ENCODE results near the gene RIT1. TPM values are rescaled to one million over a fixed set of nuclear protein-coding genes. Genes with fewer than 3 reads are reported as not detected.
"Not testable (repeated sequence)": the region's sequence is repeated elsewhere in the genome, so short reads cannot be mapped to it uniquely, and the experiment has no call there.

The RIT1 gene
- total RNA-seq, 1 donor = 45.8 TPM

- DNase-seq (ENCODE audit: low read depth in 2 of 3, low spot score in 2 of 3) = peak; percentile 91 to 100 (median 98)
Measured at GRCh38 chr1:155934097-155934935, 23.2 kb upstream of the RIT1 start, which contains the start of gene KHDC4. TSS of gene KHDC4 (minus strand) at chr1:155934413. CDS start at chr1:155934373, 40 bp downstream.

- no peak for DNase-seq (ENCODE audit: low read depth in 2 of 3, low spot score in 2 of 3)
Measured at GRCh38 chr1:155933591-155934096, 22.5 kb upstream of the RIT1 start.

DNA sequence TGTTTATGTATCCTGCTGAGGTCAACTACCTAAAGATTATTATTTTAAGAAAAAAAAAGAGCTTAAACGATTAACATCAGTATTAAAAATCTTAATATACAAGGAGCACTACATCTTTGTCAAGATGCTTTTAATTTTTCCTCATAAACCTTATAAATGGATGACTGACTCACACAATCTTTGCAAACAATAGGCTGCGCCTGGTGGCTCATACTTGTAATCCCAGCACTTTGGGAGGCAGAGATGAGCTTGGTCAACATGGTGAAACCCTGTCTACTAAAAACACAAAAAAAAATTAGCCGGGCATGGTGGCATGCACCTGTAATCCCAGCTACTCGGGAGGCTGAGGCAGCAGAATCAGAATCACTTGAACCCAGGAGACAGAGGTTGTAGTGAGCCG lies 21.3 kb upstream of the RIT1 start:
- no peak for DNase-seq (ENCODE audit: low read depth in 2 of 3, low spot score in 2 of 3)

DNA sequence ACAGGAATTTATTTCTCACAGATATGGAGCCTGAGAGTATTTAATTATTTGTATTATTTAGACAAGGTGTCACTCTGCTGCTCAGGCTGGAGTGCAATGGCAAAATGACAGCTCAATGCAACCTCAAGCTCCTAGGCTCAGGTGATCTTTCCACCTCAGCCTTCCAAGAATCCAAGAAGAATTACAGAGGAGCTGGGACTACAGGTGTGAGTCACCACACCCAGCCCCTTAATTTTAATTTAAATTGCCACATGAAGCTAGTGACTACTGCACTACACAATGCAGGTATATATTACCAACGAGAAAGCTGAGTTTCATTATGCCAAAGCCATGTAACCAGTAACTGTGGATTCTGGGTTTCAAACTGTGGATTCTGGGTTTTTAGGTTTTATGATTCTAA lies 20.9 kb upstream of the RIT1 start:
- no peak for DNase-seq (ENCODE audit: low read depth in 2 of 3, low spot score in 2 of 3)

GRCh38 chr1:155931332-155932038 lies 20.3 kb upstream of the RIT1 start:
- DNase-seq (ENCODE audit: low read depth in 2 of 3, low spot score in 2 of 3) = no peak

DNA sequence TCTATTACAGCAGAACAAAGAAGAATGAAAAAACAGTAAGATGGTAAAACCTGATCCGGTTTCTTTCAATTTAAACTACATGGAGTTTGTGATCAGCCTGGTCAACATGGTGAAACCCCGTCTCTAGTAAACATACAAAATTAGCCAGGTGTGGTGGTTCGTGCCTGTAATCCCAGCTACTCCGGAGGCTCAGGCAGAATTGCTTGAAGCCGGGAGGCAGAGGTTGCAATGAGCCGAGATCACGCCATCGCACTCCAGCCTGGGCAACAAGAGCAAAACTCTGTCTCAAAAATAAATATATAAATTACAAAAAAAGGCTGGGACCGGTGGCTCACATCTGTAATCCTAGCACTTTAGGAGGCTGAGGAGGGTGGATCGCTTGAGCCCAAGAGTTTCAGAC lies 19.6 kb upstream of the RIT1 start:
- not testable (repeated sequence) for DNase-seq (ENCODE audit: low read depth in 2 of 3, low spot score in 2 of 3)

DNA sequence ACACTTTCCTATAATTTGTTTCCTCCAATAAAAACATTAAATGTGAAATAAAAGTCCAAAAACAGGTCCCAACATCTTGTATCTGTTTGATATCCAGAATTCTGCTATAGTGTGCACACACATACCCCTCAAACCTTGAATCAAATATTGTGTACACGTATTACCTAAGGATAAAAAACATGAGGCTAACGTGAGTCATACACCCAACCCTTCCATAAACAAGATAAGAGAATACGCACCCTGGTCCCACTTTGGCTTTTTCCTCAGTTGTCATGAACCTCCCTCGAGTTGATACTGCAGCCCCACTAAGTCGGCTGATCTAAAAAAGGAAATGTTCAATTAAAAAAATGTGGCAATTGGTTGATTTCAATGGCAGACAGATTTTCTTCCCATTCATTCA lies 17.9 kb upstream of the RIT1 start:
- DNase-seq (ENCODE audit: low read depth in 2 of 3, low spot score in 2 of 3) = no peak

DNA sequence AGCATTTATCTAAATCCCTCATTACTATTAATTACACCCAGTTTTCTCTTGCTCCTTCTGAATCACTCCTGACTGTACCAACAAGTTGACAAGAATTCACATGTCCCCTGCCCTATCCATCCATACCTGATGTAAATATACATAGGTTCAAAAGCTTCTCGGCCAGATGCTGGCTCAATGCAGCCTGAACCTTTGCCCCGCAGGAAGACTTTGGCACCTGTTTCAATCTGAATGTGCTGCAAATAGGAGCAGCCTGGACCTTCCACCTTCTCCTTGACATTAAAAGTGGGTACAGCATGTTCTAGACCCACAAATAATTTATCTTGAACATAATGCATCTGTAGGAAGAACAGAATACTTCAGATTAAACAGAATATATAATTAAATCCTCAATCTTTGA lies 14.4 kb upstream of the RIT1 start:
- no peak for DNase-seq (ENCODE audit: low read depth in 2 of 3, low spot score in 2 of 3)

DNA sequence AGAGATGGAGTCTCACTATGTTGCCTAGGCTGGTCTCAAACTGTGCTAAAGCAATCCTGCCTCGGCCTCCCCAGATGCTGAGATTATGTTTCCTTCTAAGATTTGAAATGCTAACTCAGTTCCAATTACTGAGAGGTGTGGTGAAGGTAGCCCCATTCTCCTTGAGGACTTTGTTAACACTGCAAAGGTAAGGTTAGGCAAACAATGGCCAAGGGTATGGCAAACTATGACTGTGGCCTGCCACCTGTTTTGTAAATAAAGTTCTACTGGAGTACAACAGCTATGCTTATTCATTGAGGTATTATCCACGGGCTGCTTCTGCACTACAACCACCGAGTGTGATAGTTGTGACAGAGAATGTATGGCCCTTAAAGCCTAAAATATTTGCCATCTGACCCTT lies 9.6 kb upstream of the RIT1 start:
- no peak for DNase-seq (ENCODE audit: low read depth in 2 of 3, low spot score in 2 of 3)

DNA sequence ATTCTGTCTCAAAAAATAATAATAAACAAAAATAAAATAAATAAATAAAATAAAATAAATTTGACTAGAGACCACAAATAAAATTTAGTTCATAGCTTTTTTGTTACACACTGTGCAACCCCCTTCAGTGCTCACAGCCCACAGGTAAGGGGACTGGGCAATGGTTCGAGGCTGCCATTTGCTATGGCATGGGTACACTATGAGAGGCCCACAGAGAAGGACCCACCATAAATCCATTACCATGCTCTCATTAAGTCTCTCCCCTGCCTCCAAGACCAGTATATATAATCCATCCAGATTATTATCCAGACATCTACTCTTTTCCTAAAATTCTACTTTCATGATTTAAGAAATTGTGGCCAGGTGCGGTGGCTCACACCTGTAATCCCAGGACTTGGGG lies 8.7 kb upstream of the RIT1 start:
- DNase-seq (ENCODE audit: low read depth in 2 of 3, low spot score in 2 of 3) = no peak

- DNase-seq (ENCODE audit: low read depth in 2 of 3, low spot score in 2 of 3) = no peak
Measured at GRCh38 chr1:155918660-155919059, 7.5 kb upstream of the RIT1 start.

DNA sequence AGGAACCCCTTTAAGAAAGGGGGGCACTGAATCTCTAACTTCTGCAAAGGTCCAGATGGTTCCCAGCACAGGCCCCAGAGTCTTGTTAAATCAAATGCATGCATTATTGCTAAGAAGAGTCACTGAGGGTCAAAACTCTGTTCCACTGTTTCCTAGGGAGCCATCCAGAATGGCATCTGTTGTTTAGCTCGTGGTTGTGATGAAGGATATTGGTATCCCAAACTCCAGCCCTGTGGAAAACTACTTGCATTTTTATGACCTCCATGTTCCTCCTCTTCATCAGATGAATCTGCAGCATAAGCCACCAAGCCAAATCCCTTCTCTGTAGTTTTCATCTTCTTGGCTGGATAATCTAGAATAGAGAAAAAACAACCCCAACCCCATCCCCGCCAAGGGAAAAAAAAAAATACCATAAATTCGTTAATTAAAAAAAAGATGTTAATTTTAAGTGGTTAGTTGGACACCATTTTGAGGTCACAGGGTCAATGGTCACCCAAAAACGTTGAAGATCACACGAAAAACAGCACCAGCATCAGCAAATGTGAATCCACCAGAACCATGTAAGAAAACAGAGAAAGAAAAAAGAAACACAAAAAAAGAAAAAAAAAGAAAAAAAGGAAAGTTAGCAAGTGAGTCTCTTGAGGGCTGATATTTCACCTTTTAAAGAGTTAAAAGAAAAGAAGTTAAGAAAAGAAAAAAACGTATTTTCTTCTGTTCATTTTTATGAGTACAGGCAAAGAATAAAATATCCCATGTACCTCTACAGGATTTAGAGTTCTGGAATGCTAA lies 3.0 kb upstream of the RIT1 start:
- DNase-seq (ENCODE audit: low read depth in 2 of 3, low spot score in 2 of 3) = no peak

GRCh38 chr1:155912056-155912536 lies 947 bp upstream of the RIT1 start:
- no peak for DNase-seq (ENCODE audit: low read depth in 2 of 3, low spot score in 2 of 3)

DNA sequence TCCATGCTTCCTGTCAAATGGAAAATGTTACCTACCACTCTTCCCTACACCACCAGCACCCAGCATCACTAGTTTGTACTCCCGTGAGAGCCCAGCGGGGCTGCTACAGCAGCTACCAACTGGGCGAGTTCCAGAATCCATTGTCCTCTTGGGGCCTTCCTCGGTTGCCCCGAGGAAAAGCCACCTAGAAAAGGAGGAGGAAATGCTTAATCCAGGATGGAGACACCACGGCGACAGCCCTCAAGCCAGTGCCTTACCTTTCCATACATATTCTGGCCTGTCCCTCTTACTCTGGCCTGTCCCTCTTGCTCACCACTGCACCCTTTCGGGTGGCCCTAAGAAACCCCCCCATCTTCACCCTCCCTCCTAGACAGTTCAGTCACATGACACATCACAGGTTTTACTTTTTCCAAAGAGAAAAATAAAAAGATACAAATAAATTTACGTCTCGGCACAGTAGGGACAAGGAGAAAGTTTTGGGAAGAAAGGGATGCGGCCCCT lies 478 bp downstream of the RIT1 start:
- DNase-seq (ENCODE audit: low read depth in 2 of 3, low spot score in 2 of 3) = peak in 2 of 3 donors; percentile 22 to 42

DNA sequence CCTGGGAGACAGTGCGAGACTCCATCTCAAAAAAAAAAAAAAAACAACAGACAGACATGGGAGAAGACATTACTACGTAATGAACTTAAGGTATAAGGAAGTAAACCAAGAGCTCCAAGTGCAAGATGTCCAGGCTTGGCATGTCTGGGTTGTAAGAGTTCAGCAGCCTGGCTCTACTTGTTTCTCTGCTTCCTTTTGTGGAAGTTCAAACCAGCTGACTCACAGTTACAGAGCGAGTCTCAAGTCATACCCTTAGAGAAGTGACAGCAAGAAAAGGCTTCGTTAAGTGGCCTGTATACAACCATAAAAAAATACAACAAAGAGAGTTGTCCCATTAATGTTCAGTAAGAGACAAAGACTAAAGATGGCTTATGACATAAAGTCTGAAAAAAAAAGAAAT lies 1.3 kb downstream of the RIT1 start:
- DNase-seq (ENCODE audit: low read depth in 2 of 3, low spot score in 2 of 3) = peak in 2 of 3 donors; percentile 67 to 78

DNA sequence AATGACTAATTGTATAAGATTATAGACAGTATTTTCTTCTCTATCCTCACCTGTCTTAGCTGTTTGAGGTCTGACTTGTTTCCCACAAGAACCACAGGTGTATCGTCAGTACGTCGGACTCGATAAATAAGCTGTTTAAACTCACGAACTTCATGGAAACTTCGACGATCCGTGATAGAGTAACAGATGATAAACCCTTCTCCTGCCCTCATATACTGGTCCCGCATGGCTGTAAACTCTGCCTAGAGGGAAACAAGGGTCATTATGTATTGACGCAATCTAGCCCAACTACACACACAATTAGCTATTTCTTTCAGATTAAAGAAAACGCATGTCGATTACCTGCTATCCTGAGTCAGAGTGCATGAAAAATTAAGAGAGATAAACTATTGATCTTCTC lies 6.9 kb downstream of the RIT1 start:
- no peak for DNase-seq (ENCODE audit: low read depth in 2 of 3, low spot score in 2 of 3)

- DNase-seq (ENCODE audit: low read depth in 2 of 3, low spot score in 2 of 3) = no peak
Measured at GRCh38 chr1:155900161-155900560, 11.0 kb downstream of the RIT1 start.

DNA sequence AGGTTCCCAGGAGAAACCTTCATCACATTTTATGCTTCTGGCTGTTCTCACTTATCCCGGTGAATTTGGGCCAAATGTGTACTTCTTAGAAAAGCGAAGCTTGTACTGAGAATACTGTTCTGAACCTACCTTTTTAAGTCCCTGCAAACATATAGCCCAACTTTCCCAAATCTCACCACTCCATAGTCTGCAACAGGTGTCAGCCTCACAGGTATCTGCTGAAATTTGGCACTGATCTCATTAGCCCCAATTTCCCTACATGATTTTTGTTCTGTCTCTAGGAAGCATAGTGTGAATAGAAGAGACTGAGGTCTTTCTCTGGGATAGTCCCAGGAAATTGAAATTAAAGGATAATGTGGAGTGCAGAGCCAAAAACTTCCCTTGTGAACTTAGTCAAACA lies 11.5 kb downstream of the RIT1 start:
- DNase-seq (ENCODE audit: low read depth in 2 of 3, low spot score in 2 of 3) = no peak

DNA sequence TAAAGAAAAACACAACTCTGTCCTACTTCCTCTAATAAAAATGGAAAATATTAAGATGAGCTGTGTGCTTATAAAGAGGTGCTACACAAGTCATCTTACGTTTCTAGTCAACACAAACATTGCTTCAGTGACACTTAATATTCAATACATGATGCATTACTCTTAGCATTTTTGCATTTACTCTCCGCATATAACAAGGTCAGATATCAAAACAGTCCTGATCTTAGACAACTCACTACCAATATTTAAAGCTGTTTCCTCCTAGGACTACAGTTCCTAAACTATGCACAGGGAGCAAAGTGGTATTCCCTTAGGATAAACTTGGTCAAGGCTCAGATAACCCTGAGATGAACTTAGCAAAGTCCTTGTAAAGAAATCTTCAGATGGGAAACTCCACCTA lies 12.3 kb downstream of the RIT1 start:
- DNase-seq (ENCODE audit: low read depth in 2 of 3, low spot score in 2 of 3) = no peak

GRCh38 chr1:155897746-155898145 lies 13.4 kb downstream of the RIT1 start:
- DNase-seq (ENCODE audit: low read depth in 2 of 3, low spot score in 2 of 3) = no peak

GRCh38 chr1:155896476-155896875 lies 14.7 kb downstream of the RIT1 start:
- not testable (repeated sequence) for DNase-seq (ENCODE audit: low read depth in 2 of 3, low spot score in 2 of 3)
